Measurements from ENCODE around the gene CAND2. TPM values are rescaled to one million over a fixed set of nuclear protein-coding genes. Genes with fewer than 3 reads are reported as not detected.
A peak's percentile ranks its signal among the peaks of the same experiment; 100 is the strongest.

The CAND2 gene
- total RNA-seq, 1 experiment from 2014 or later: 8.2 TPM

DNA sequence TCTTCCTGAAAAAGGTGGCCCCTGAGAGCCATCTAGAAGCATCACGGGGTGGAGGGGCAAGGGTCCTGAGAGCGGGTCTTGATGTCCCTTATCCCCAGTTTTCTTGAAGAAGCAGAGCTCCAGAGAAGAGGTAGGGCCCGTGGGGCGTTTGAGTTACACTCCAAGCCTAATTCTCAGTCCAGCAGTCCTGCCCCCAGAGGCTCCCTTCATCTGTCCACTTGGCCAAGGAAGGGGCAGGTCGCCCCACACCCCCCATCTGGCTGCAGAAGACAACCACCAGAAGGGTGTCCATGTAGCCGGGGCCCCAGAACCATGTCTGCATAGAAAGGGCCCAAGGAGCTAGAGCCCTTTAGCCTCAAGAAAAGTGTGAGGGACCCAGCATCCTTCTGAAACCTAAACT, 70.4 kb downstream of the CAND2 start:
- H3K27ac ChIP-seq (ENCODE audit: low read depth, low read length, poor library complexity, severe bottlenecking): no peak overlapping the region
- no peak for DNase-seq (ENCODE audit: low spot score)
- H3K36me3 ChIP-seq (ENCODE audit: insufficient read depth, low read length, poor library complexity, severe bottlenecking): no peaks in the 10 kb centered on the region
- H3K4me1 ChIP-seq (ENCODE audit: insufficient read depth, low read length, poor library complexity, severe bottlenecking): no peaks in the 10 kb centered on the region
- intact Hi-C loops (cut with micrococcal nuclease; ENCODE audit: unreplicated experiment): no loop called here
- ChIA-PET CTCF (no interaction called here), POLR2A (ENCODE audit: low non-redundant PET) (no interaction called here)
- H3K27me3 ChIP-seq (replicated peaks; ENCODE audit: insufficient read depth, low read depth, low read length, poor library complexity): no peaks in the 10 kb centered on the region
- no peak for TF ChIP-seq EZH2 (IDR thresholded peaks at IDR 0.05; ENCODE audit: borderline replicate concordance, low read depth, low read length, poor library complexity, severe bottlenecking)
- TF ChIP-seq, protein P1, sequence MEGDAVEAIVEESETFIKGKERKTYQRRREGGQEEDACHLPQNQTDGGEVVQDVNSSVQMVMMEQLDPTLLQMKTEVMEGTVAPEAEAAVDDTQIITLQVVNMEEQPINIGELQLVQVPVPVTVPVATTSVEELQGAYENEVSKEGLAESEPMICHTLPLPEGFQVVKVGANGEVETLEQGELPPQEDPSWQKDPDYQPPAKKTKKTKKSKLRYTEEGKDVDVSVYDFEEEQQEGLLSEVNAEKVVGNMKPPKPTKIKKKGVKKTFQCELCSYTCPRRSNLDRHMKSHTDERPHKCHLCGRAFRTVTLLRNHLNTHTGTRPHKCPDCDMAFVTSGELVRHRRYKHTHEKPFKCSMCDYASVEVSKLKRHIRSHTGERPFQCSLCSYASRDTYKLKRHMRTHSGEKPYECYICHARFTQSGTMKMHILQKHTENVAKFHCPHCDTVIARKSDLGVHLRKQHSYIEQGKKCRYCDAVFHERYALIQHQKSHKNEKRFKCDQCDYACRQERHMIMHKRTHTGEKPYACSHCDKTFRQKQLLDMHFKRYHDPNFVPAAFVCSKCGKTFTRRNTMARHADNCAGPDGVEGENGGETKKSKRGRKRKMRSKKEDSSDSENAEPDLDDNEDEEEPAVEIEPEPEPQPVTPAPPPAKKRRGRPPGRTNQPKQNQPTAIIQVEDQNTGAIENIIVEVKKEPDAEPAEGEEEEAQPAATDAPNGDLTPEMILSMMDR (conservative IDR thresholded peaks at IDR 0.05; ENCODE audit: low read depth, low read length): no peak
- H3K4me3 ChIP-seq (ENCODE audit: low read depth, low read length, poor library complexity, severe bottlenecking): no peak overlapping the region
- BruUV-seq (replicated peaks): no TSS peak
- H3K9me3 ChIP-seq (ENCODE audit: low read depth, low read length, poor library complexity, severe bottlenecking): no peaks in the 10 kb centered on the region

DNA sequence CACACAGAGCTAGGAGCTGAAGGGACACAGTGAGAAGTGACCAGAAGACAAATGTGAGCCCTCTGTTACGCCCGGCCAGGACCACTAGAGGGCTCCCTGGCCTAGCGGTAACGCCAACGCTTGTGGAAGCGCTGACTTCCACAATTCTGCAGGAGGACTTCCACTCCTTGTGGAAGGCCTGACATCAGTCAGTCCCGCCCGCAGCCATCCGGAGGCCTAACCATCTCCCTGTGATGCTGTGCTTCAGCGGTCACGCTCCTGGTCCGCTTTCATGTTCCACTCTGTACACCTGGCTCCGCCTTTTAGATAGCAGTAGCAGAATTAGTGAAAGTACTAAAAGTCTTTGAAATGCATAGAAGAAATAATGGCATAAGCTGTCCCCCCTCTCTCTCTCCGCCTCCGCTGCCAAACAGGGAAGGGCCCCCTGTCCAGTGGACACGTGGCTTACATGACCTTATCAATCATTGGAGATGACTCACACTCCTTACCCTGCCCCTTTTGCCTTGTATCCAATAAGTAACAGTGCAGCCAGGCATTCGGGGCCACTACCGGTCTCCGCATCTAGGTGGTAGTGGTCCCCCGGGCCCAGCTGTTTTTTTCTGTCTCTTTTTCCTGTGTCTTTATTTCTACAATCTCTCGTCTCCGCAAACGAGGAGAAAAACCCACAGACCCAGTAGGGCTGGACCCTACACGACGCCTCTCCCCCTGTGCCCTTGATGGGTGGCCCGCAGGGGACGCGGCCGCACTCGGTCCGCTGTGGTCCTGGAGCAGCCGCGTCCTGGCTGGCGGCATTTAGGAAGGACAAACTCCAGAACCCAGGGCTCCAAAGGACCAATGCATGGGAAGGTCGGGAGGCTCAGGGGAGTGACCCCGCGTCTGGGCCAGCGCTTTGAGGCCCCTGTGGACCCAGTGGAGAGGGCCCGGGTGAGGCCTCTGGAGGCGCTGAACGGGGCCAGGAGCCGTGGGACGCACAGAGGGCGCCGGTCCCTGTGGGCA, 71.9 kb downstream of the CAND2 start:
- H3K27me3 ChIP-seq (replicated peaks; ENCODE audit: insufficient read depth, low read depth, low read length, poor library complexity): no peaks in the 10 kb centered on the region
- no peaks in the 10 kb centered on the region for H3K9me3 ChIP-seq (ENCODE audit: low read depth, low read length, poor library complexity, severe bottlenecking)
- no peak for TF ChIP-seq EZH2 (IDR thresholded peaks at IDR 0.05; ENCODE audit: borderline replicate concordance, low read depth, low read length, poor library complexity, severe bottlenecking)
- TF ChIP-seq, protein P1 (conservative IDR thresholded peaks at IDR 0.05; ENCODE audit: low read depth, low read length): peak; percentile 84
- CTCF ChIA-PET: interaction anchor here (0.6 to 0.8 kb wide), 3 partner anchors 20 to 116 kb away, joined by 3 to 4 read pairs (median 3); no protein-coding TSS in a partner anchor
- POLR2A ChIA-PET (ENCODE audit: low non-redundant PET): no interaction called here
- H3K27ac ChIP-seq (ENCODE audit: low read depth, low read length, poor library complexity, severe bottlenecking): no peak overlapping the region
- peak; percentile 84 for DNase-seq (ENCODE audit: low spot score)
- intact Hi-C loops (cut with micrococcal nuclease; ENCODE audit: unreplicated experiment): loop anchor here (1.0 to 2.0 kb wide), 2 partner anchors 24 to 116 kb away; no protein-coding TSS in a partner anchor
- no peak overlapping the region for H3K4me3 ChIP-seq (ENCODE audit: low read depth, low read length, poor library complexity, severe bottlenecking)
- BruUV-seq (replicated peaks): no TSS peak
- no peaks in the 10 kb centered on the region for H3K4me1 ChIP-seq (ENCODE audit: insufficient read depth, low read length, poor library complexity, severe bottlenecking)
- H3K36me3 ChIP-seq (ENCODE audit: insufficient read depth, low read length, poor library complexity, severe bottlenecking): no peaks in the 10 kb centered on the region

DNA sequence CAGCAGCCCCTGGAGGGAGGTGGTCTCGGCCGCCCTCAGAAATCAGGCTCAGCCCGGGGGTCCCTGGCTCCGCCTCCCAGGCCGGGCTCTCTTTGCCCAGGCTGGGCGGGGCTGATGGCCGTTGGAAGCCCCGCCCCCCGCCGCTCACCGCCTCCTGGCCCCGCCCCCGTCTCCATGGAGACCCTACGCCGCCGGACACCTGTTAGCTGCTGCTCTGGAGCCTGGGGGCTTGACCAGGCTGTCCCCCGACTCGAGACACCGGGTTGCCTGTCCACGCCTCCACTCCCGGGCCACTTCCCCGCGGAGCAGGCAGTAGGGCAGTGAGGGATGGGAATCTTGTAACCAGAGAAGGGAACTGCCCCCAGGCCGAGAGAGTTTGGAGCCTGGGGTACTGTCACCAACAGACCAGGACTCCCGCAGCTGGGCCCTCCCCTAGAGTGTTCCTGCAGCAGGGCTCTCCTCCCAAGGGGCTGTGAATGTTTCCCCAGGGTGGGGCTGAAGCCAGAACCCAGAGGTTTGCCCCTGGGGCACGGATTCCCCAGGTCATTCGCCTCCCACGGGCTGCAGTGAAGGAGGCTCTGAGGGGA, 72.6 kb downstream of the CAND2 start:
- H3K27me3 ChIP-seq (replicated peaks; ENCODE audit: insufficient read depth, low read depth, low read length, poor library complexity): no peaks in the 10 kb centered on the region
- ChIA-PET POLR2A (ENCODE audit: low non-redundant PET) (no interaction called here), CTCF (interaction anchor here (0.6 kb wide), 1 partner anchor 305 kb away, joined by 3 read pairs; no protein-coding TSS in a partner anchor)
- BruUV-seq (replicated peaks): no TSS peak
- TF ChIP-seq, protein P1 (conservative IDR thresholded peaks at IDR 0.05; ENCODE audit: low read depth, low read length): no peak
- no peak for TF ChIP-seq EZH2 (IDR thresholded peaks at IDR 0.05; ENCODE audit: borderline replicate concordance, low read depth, low read length, poor library complexity, severe bottlenecking)
- intact Hi-C loops (cut with micrococcal nuclease; ENCODE audit: unreplicated experiment): loop anchor here (2.0 kb wide), 1 partner anchor 116 kb away; no protein-coding TSS in a partner anchor
- no peak overlapping the region for H3K4me3 ChIP-seq (ENCODE audit: low read depth, low read length, poor library complexity, severe bottlenecking)
- no peak for DNase-seq (ENCODE audit: low spot score)
- no peak overlapping the region for H3K27ac ChIP-seq (ENCODE audit: low read depth, low read length, poor library complexity, severe bottlenecking)
- H3K36me3 ChIP-seq (ENCODE audit: insufficient read depth, low read length, poor library complexity, severe bottlenecking): no peaks in the 10 kb centered on the region
- H3K4me1 ChIP-seq (ENCODE audit: insufficient read depth, low read length, poor library complexity, severe bottlenecking): no peaks in the 10 kb centered on the region
- H3K9me3 ChIP-seq (ENCODE audit: low read depth, low read length, poor library complexity, severe bottlenecking): no peaks in the 10 kb centered on the region
